CD4-positive, alpha-beta T cell treated with Interferon alpha-2 for 1 hour (primary cell): Measurements from ENCODE around the gene MFSD1.

Experiments
- DNase-seq, 2 donors: peaks; one replicate each; pipeline ENCODE4 v3.0.0-alpha.2; 2020 to 2022

Gene MFSD1

GRCh38 chr3:158801696-158802408 lies at the start of gene MFSD1:
Gene MFSD1, plus strand, starts transcription at chr3:158802054. Its CDS starts 99 bp downstream, at chr3:158802153.
- peak; percentile 87 to 89 for DNase-seq

DNA sequence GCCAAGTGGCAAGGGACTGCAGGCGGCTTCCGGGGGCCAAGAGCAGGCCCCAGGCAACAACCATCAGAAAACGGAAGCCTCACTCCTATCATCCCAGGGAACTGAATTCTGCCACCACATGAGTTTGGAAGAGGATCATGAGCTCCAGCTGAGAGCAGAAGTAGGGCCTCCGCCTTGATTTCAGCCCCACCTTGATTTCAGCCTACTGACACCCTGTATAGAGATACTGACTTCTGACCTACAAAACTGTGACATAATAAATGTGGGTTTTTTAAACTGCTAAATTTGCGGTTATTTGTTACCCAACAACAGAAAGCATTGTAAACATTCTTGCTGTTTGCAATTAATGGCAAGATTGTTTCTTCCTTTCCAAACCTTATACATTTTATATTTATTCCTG lies 48.0 kb upstream of the MFSD1 start:
- DNase-seq = no peak

DNA sequence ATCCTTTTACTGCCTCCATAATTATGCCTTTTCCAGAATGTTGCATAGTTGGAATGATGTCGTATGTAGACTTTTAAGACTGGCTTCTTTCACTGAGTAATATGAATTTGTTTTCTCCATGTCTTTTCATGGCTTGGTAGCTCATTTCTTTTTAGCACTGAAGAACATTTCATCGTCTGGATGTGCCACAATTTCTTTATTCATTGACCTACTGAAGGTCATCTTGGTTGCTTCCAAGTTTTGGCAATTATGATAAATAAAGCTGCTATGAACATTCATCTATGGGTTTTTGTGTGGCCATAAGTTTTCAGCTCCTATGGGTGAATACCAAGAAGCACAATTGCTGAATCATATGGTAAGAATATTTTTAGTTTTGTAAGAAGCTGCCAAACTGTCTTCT lies 46.4 kb upstream of the MFSD1 start:
- no peak for DNase-seq

- DNase-seq = no peak
Observed at GRCh38 chr3:158761350-158761749, 40.5 kb upstream of the MFSD1 start.

DNA sequence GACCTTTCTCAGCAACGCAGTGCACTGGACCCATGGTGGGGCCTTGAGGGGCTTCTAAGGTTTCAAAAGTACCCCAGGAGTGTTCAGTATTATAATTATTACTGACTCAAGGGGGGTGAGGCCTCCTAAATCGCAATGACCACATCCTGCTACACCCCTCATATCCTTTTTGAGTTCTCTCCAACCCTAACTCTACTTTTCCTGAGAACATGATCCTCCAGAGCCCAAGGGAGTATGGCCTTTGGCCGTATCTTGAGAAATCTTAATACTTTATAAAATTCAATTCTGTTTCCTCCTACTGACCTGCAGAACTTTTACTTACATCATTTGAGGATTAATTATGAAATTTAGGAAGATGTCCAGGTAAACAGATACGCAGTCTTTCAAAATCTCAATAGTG lies 39.2 kb upstream of the MFSD1 start:
- DNase-seq = no peak

- DNase-seq = no peak
Observed at GRCh38 chr3:158763421-158763820, 38.4 kb upstream of the MFSD1 start.

- no peak for DNase-seq
Observed at GRCh38 chr3:158765518-158766205, 36.2 kb upstream of the MFSD1 start.

DNA sequence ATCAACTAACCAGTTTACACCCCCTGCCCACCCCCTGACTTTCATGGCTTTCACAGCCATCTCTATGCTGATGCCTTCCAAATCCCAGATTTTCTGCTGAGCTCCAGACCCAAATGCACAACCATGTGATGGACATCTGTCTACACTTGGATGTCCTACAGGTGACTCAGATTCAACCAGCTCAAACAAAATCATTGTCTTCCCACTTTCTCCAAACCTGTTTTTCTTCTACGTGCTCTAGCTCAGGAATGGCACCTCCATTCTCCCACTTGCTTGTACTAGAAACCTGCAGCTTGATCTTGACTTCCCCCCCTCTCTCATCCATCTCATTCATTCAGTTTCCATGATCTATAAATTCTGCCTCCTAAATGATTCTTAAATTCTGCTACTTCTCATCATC lies 35.5 kb upstream of the MFSD1 start:
- no peak for DNase-seq

DNA sequence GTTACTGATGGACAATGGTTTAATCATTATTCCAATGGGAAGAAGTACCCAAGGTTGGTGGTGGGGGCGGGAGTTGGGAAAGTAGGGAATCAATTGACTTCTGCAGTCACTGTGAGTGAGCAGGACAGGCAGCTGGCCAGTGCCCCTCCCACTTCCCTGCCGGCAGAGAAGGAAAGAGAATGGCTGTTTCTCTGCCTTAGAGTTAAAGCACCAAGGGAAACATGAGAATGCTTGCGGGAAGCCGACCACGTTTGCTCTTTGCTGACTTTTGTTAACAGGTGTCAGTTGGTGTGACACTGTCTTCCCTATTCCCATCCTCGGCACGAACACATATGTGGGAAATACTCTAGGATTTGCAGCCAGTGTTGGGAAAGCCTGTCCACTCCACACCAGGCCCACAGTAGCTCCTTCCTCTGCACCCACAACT lies 33.5 kb upstream of the MFSD1 start:
- DNase-seq = no peak

DNA sequence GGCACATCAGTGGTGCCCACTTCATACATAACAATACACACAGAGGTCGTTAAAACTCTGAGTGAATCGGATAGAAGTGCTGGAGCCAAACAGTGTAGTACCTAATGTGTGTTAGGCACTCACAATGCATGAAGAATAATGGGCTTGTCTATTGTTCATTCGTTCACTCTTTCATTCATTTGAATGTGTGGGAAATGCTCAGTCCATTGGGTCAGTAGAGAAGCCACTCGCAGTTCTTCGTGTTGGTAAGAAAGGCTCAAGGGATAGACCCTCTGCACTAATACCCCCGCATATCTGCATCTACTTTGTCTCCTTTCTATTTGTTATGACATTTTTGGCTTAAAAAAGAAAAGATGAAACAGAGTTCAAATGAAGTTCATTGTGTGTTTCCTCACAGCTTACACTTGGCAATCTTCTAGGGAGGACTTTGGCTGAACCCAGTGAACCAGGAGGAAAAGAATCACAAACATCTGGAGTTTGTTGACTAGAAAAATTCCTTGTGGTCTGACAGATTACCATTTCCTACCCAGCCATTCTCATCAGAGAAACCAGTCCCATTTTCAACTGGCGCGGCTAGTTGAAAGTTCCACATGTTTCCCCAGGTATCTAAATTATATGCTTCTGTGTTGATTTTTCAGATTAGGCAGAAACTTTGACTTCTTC lies 32.8 kb upstream of the MFSD1 start:
- DNase-seq = no peak

- no peak for DNase-seq
Observed at GRCh38 chr3:158769549-158769948, 32.3 kb upstream of the MFSD1 start.

DNA sequence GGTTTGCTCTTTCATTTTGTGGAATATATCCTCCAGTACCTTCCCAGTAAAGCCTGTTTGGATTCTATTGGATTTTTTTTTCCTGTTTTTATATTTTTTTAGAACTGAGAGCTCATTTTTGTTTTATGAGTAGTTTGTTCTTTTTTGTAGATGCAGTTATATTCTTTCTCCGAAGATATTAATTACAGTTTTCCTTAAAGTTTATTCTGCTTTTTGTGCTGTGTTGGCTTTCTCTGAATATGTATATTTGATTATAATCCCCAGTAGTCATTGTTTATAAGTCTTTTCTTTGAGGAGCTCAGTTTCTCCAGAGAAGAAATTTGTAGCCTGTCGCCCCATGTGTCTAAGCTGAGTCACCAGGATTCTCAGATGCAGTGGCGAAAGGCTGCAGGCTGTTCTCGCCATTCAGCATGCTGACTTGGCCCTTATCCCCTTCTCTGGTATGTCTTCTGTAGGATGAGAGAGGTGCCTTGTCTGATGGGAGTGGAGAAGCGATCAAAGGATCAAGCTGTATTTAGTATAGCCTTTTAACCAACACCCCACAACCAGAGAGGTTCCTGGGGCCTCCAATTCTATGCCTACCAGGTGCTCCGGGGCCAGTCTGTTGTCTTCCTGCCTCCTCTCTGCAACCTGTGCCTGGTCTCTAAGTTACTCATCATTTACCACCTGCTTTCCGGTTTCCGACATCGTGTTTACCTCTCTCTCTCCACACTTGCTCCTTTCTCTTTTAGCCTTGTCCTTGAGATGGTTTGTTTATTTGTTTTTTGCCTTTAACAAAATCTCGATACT lies 31.7 kb upstream of the MFSD1 start:
- no peak for DNase-seq

GRCh38 chr3:158770741-158771350 lies 31.0 kb upstream of the MFSD1 start:
- no peak for DNase-seq

DNA sequence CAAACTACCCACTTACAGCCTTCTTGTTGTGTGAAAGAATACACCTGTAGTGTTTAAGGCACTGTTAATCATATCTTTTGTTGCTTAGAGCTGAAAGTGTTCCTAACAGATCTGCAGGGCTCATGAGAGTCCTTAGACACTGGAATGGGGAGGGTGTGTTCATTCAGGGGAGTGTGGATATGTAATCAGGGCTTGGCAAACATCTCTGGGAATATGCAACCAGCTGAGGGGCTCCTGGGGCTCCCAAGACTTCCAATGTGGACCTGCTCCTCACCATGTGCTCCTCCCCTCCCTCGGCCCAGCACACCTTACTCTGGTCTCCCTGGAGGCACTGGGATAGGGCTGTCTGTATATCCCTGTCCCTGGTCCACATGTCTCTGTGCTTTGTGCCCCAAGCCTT lies 30.3 kb upstream of the MFSD1 start:
- no peak for DNase-seq

DNA sequence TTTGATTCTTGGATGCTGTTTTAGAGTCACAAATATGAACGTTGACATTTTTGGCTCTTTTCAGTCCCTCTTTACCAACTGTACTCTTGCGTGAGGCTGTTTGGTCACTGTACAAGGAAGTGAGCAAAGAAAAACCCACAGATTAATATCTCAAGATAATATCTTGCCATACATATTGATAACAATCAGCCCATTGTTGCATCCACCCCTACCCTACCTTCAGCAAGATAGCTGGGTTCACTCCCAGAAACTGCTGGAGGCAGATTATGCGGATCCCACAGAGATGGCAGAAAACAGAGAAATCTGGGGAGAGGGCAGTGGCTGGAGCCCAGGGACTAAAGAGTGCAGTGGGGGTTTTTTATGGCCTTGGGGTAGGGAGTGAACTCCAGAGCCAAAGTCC lies 29.9 kb upstream of the MFSD1 start:
- DNase-seq = no peak

GRCh38 chr3:158773166-158773565 lies 28.7 kb upstream of the MFSD1 start:
- DNase-seq = no peak

DNA sequence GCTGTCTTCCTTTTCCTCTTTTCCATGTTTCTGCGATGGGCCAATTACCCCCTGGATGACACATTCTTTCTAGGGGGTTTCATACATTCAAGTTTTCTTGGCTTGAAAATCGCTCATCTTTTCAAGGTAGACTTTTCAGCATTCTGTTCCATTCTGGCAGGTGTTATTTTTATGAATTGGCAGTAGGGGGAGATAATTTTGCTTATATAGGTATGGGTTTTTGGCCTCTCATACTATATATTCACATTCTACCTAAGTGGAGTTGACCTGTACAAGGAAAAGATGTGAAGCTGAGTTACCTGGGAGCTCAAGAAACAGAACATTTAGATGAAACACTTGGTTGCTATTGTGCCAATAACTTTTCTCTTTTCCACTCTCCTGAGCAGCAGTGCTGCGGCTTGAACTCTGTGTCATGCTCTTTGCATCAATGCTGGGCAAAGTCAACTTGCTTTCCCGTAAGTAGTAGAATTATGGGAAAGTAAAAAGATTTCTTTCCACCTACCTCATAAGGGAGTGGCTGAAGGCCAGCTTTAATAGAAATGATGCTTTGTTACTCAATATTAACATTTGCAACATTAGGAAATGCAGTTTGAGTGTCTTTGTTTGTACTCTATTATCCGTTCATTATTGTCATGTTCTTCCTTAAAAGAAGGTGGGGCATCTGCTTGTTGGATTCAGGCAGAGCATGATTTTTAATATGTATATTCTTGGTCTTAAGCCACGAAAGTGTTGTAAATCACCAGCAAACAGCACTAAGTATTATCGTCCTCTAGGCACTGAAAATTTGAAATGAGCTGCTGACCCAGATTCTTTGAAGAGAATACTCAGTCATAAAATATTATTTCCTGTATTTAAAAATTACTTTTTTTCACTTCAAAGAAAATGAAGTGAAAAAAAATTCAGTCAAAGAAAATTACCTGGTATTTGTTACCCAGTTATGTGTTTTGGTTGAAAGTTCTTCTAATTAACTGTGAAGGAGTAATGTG lies 27.7 kb upstream of the MFSD1 start:
- no peak for DNase-seq

DNA sequence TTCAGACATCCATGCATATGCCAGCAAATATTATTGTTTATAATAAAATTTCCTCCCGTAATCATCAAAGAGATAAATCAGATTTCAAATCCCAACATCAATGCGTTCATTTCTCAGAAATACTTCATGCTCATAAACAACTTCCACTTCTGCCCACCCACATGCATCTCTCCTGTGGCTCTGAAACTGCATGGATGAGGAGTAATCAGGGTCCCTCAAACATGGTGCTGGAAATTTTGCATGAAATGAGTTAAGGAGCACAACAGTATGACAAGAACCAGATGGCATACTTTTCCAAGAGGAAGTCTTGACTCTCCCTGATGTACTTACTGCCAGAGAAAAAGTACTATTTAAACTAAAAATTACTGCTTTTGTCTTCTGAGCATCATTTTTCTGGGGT lies 26.9 kb upstream of the MFSD1 start:
- no peak for DNase-seq

DNA sequence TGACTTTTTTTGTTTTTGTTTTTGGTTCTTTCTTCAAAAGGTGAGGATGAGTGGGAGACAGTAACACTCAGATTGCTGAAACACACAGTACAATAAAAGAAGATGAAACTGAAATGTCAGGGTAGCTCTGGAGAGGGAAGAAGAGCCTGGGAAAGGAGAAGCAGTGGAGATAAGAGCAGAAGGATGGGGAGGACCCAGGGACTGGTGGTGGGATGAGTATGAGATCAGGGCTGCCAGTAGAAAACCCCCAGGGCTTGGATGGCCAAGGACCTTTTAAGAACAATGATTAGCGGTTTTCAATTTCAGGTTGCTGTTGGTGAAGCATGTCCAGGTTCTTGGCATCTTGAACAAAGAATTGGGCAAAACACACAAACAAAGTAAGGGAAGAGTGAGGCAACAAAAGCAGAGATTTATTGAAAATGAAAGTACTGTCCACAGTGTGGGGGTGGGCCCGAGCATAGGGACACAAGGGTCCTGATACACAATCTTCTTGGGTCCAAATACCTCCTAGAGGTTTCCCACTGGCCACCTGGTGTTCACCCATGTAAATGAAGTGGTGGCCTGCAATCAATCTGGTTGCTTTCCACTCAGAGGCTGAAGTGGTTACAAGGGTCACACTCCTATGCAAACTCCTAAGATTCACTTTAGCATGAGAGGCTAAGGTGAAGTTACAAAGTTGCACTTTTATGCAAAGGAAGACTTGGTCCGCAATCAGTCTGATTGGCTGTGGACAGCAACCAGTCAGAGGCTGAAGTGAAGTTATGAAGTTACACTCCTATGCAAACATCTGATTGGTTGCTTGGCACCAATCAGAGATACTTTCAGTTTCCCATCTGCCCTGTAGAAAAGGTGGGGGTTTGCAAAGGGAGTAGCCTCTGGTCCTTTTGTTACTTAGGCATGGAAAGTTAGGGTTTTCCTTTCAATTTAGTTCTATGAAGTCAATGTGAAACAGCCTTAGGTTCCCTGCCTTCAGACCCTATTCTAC lies 26.1 kb upstream of the MFSD1 start:
- no peak for DNase-seq

- no peak for DNase-seq
Observed at GRCh38 chr3:158776531-158776930, 25.3 kb upstream of the MFSD1 start.
